ENCODE results near the gene OCSTAMP.

OCSTAMP gene

GRCh38 chr20:46543033-46543432 lies 7.4 kb downstream of the OCSTAMP start:
- Histone ChIP-seq H3K9me3 (ENCODE audit: control insufficient read depth, insufficient read depth, low read depth, low read length) (no peaks in the 10 kb centered on the region), H3K27ac (ENCODE audit: low read depth, low read length) (no peak overlapping the region), H3K36me3 (ENCODE audit: control insufficient read depth, insufficient read depth, low read length) (no peaks in the 10 kb centered on the region), H3K4me3 (ENCODE audit: low read depth, low read length) (no peak overlapping the region), H3K9ac (ENCODE audit: low read length) (no peak overlapping the region), H3K27me3 (ENCODE audit: control insufficient read depth, insufficient read depth, low read length) (no peaks in the 10 kb centered on the region), H3K4me1 (ENCODE audit: control insufficient read depth, insufficient read depth, low read length) (peaks cover 4% of the 10 kb centered on the region; the same call in 1 of the 2 replicates)

DNA sequence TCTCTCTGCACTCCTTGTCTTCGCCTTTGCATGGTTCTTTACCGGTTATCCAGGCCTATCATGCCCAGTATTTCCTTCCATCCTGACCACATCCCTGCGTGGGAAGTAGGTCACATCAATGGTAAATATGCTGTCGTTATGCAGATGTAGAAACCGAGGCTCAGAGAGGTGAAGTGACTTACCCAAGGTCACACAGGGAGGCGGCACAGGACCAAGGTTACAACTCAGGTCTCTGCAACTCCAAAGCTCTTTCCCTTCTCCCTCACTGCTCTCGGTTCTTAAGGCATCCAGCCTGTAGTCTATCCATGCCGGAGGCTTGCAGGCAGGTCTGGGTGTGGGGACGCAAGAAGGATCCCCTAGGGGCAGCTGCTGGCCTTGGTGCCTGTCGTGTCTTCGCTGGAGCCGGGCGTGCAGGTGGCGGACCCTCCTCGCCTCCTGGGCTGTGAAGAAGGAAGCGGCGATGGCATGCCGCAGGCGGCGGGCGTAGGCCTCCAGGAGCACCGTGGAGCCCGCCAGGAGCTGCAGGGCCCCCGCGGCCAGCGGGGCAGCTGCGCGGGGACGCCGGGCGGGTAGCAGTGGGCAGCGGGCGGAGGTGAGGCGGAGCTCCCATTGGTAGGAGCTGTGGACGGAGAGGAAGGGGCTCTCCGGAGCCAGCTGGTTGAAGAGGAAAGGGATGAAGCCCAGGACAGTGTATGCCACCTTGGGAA lies 9.1 kb downstream of the OCSTAMP start:
- no peak overlapping the region for H3K4me3 ChIP-seq (ENCODE audit: low read depth, low read length)
- H3K27me3 ChIP-seq (ENCODE audit: control insufficient read depth, insufficient read depth, low read length) = no peaks in the 10 kb centered on the region
- H3K4me1 ChIP-seq (ENCODE audit: control insufficient read depth, insufficient read depth, low read length) = peaks cover 4% of the 10 kb centered on the region; the same call in 1 of the 2 replicates
- no peaks in the 10 kb centered on the region for H3K36me3 ChIP-seq (ENCODE audit: control insufficient read depth, insufficient read depth, low read length)
- H3K9me3 ChIP-seq (ENCODE audit: control insufficient read depth, insufficient read depth, low read depth, low read length) = no peaks in the 10 kb centered on the region
- H3K9ac ChIP-seq (ENCODE audit: low read length) = no peak overlapping the region
- H3K27ac ChIP-seq (ENCODE audit: low read depth, low read length) = no peak overlapping the region

DNA sequence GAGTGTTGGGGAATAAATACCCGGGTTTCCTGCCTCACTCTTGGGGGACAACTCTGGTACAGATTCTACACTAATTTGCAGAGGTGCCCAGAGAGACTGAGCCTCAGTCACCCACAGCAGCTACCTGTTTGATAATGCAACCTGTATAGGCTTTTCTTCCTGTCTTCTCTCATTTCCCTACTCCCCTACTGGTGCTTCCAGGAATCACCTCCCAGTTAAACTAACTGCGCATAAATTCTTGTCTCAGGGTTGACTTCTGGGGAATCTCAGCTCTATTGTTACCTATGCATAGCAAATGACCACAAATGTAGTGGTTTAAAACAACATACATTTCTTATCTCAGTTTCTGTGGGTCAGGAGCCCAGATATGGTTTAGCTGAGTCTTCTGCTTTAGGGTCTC lies 11.3 kb downstream of the OCSTAMP start:
- Histone ChIP-seq H3K27ac (ENCODE audit: low read depth, low read length) (no peak overlapping the region), H3K4me3 (ENCODE audit: low read depth, low read length) (no peak overlapping the region), H3K4me1 (ENCODE audit: control insufficient read depth, insufficient read depth, low read length) (peaks cover 4% of the 10 kb centered on the region; the same call in 1 of the 2 replicates), H3K36me3 (ENCODE audit: control insufficient read depth, insufficient read depth, low read length) (no peaks in the 10 kb centered on the region), H3K9me3 (ENCODE audit: control insufficient read depth, insufficient read depth, low read depth, low read length) (no peaks in the 10 kb centered on the region), H3K9ac (ENCODE audit: low read length) (no peak overlapping the region), H3K27me3 (ENCODE audit: control insufficient read depth, insufficient read depth, low read length) (no peaks in the 10 kb centered on the region)

DNA sequence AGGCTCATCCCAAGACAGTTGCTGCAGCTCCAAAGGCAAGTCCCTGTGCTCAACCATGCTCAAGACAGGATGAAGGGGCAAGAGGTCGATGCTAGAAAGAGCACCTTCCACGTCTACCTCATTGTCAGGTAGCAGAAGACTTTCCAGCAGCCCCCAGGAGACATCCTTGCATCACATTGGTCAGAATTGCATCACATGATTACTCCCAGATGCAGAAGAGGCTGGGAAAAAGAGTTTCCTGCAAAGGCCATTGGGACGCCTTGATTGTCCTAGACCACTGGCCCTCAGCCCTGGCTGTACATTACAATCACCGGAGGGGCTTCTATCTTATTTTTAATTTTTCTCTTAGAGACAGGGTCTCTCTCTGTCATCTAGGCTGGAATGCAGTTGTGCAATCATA lies 19.8 kb downstream of the OCSTAMP start:
- Histone ChIP-seq H3K9ac (ENCODE audit: low read length) (no peak overlapping the region), H3K27me3 (ENCODE audit: control insufficient read depth, insufficient read depth, low read length) (peaks cover 20% of the 10 kb centered on the region), H3K4me1 (ENCODE audit: control insufficient read depth, insufficient read depth, low read length) (no peaks in the 10 kb centered on the region), H3K9me3 (ENCODE audit: control insufficient read depth, insufficient read depth, low read depth, low read length) (no peaks in the 10 kb centered on the region), H3K36me3 (ENCODE audit: control insufficient read depth, insufficient read depth, low read length) (no peaks in the 10 kb centered on the region), H3K4me3 (ENCODE audit: low read depth, low read length) (no peak overlapping the region), H3K27ac (ENCODE audit: low read depth, low read length) (no peak overlapping the region)

GRCh38 chr20:46523696-46524328 lies 26.6 kb downstream of the OCSTAMP start:
- Histone ChIP-seq H3K27me3 (ENCODE audit: control insufficient read depth, insufficient read depth, low read length) (peaks cover 19% of the 10 kb centered on the region), H3K36me3 (ENCODE audit: control insufficient read depth, insufficient read depth, low read length) (no peaks in the 10 kb centered on the region), H3K9ac (ENCODE audit: low read length) (no peak overlapping the region), H3K4me3 (ENCODE audit: low read depth, low read length) (no peak overlapping the region), H3K9me3 (ENCODE audit: control insufficient read depth, insufficient read depth, low read depth, low read length) (no peaks in the 10 kb centered on the region), H3K4me1 (ENCODE audit: control insufficient read depth, insufficient read depth, low read length) (no peaks in the 10 kb centered on the region), H3K27ac (ENCODE audit: low read depth, low read length) (no peak overlapping the region)

DNA sequence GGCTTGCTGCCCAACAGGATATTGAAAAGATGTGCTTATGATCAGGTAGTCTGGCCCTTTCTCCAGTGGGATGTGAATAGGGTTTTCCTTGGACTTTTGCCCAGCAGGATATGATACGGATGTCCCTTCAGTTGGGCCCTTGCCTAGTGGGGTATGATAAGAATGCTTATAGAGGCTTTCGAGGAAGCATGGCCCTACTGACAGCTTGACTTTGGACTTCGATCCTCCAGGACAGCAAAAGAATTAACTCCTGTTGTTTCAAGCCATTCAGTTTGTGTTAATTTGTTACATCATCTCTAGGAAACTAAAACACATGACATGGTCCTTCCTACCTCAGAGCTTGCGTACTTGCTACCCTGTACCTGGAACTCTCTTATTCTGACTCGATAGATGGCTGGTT lies 27.3 kb downstream of the OCSTAMP start:
- no peaks in the 10 kb centered on the region for H3K36me3 ChIP-seq (ENCODE audit: control insufficient read depth, insufficient read depth, low read length)
- no peak overlapping the region for H3K4me3 ChIP-seq (ENCODE audit: low read depth, low read length)
- no peaks in the 10 kb centered on the region for H3K4me1 ChIP-seq (ENCODE audit: control insufficient read depth, insufficient read depth, low read length)
- H3K27me3 ChIP-seq (ENCODE audit: control insufficient read depth, insufficient read depth, low read length) = peaks cover 13% of the 10 kb centered on the region
- no peak overlapping the region for H3K27ac ChIP-seq (ENCODE audit: low read depth, low read length)
- no peaks in the 10 kb centered on the region for H3K9me3 ChIP-seq (ENCODE audit: control insufficient read depth, insufficient read depth, low read depth, low read length)
- H3K9ac ChIP-seq (ENCODE audit: low read length) = no peak overlapping the region

- Histone ChIP-seq H3K27me3 (ENCODE audit: control insufficient read depth, insufficient read depth, low read length) (peaks cover 11% of the 10 kb centered on the region; the same call in 1 of the 2 replicates), H3K9ac (ENCODE audit: low read length) (no peak overlapping the region), H3K9me3 (ENCODE audit: control insufficient read depth, insufficient read depth, low read depth, low read length) (peaks cover 3% of the 10 kb centered on the region; the same call in 1 of the 2 replicates), H3K4me1 (ENCODE audit: control insufficient read depth, insufficient read depth, low read length) (no peaks in the 10 kb centered on the region), H3K36me3 (ENCODE audit: control insufficient read depth, insufficient read depth, low read length) (no peaks in the 10 kb centered on the region), H3K27ac (ENCODE audit: low read depth, low read length) (no peak overlapping the region), H3K4me3 (ENCODE audit: low read depth, low read length) (no peak overlapping the region)
Measured at GRCh38 chr20:46520976-46521579, 29.4 kb downstream of the OCSTAMP start.

DNA sequence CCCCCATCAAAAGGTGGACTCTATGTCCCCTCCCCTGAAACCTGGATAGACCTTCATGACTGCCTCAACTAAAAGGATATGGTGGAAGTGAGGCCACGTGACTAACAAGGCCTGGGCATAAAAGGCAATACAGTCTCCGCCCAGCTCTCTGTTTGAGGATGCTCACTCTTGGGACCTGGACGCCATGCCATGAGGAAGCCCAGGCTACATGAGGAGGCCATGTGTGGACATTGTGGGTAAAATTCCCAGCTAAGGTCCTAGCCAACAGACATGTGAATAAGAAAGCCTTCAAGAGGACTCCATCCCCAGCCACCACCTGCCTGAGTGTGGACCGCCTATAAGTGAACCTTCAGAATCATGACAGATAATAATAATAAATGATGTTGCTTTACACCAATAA lies 29.9 kb downstream of the OCSTAMP start:
- Histone ChIP-seq H3K27ac (ENCODE audit: low read depth, low read length) (no peak overlapping the region), H3K4me3 (ENCODE audit: low read depth, low read length) (no peak overlapping the region), H3K27me3 (ENCODE audit: control insufficient read depth, insufficient read depth, low read length) (peaks cover 11% of the 10 kb centered on the region; the same call in 1 of the 2 replicates), H3K9me3 (ENCODE audit: control insufficient read depth, insufficient read depth, low read depth, low read length) (peaks cover 3% of the 10 kb centered on the region; the same call in 1 of the 2 replicates), H3K9ac (ENCODE audit: low read length) (no peak overlapping the region), H3K36me3 (ENCODE audit: control insufficient read depth, insufficient read depth, low read length) (no peaks in the 10 kb centered on the region), H3K4me1 (ENCODE audit: control insufficient read depth, insufficient read depth, low read length) (no peaks in the 10 kb centered on the region)

DNA sequence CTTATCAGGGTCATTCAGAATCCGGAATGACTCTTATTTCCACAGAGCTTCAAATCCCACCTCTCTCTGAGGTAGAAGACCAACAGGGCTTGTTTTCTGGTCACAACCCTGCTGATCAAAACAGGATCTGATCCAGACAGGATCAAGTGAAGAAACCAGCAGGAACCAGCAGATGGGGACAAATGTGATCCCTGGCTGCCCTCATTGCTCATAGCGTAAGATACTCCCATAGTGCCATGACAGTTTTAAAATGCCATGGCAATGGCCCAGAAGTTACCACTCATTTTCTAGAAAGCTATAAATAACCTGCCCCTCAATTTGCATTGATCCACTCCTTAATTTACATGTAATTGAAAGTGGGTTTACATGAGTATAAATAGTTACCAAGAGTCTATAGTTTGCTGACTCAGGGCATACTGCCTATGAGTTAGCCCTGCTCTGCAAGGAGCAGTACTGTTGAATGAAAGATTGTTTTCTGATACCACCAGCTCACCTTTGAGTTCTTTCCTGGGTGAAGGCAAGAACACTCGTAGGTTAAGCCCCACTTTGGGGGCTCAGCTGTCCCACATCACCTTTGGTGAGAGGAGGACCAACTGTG lies 30.9 kb downstream of the OCSTAMP start:
- Histone ChIP-seq H3K9ac (ENCODE audit: low read length) (no peak overlapping the region), H3K27me3 (ENCODE audit: control insufficient read depth, insufficient read depth, low read length) (peaks cover 14% of the 10 kb centered on the region; the same call in 1 of the 2 replicates), H3K9me3 (ENCODE audit: control insufficient read depth, insufficient read depth, low read depth, low read length) (peaks cover 3% of the 10 kb centered on the region; the same call in 1 of the 2 replicates), H3K27ac (ENCODE audit: low read depth, low read length) (no peak overlapping the region), H3K4me1 (ENCODE audit: control insufficient read depth, insufficient read depth, low read length) (no peaks in the 10 kb centered on the region), H3K4me3 (ENCODE audit: low read depth, low read length) (no peak overlapping the region), H3K36me3 (ENCODE audit: control insufficient read depth, insufficient read depth, low read length) (no peaks in the 10 kb centered on the region)

DNA sequence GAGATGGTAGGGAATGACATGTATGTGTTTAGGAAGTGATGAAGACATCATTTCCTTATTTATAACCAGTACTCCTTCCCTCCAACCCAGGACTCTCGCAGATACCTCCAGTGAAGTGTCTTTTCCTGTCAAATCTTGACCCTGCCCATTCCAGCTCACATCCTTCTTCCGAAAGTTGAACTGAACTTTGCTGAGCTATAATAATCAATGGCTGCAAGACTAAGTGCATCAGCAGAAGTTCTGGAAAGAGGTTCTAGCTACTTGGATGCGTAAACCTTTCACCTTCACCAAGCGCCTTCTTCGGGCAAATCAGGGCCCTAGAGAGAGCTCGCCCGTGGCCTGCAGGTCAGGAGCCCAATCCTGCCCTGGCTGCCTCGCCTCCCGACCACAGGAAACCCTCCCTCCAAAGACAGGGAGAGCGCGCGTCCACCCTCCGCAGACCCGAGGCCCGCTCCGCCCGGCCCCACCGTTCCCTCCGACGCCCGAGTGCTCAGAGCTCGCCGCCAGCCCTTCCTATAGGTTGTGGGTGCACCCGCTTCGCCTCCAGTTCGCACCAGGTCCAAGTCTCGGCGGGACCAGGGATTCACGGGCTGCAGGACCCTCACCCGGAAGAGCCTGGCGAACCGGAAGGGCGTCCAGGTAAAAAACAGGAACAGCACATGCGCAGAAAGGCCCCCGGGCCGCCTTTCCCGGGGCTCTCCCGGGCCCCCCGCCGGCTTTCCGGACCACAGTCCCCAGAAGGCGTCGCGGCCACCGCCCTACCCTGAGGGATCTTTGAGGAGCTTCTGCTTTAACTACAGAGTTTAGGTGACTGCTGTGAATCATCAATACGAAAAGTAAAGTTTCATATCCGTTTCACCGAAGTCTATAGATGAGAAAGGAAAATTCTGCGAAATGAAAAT lies 37.3 kb downstream of the OCSTAMP start, which contains the start of gene ZNF334:
ZNF334 (minus strand) TSS at position 617 of the 902 bp plus-strand sequence. CDS start 1,457 bp downstream, outside the sequence.
- Histone ChIP-seq H3K4me1 (ENCODE audit: control insufficient read depth, insufficient read depth, low read length) (0 out of 2 replicates have a peak, but pooled peaks cover 4% of the 10 kb centered on the region), H3K9me3 (ENCODE audit: control insufficient read depth, insufficient read depth, low read depth, low read length) (peaks cover 5% of the 10 kb centered on the region), H3K36me3 (ENCODE audit: control insufficient read depth, insufficient read depth, low read length) (peaks cover 23% of the 10 kb centered on the region), H3K27ac (ENCODE audit: low read depth, low read length) (peak within 1 kb of the TSS; percentile 72), H3K9ac (ENCODE audit: low read length) (peak within 1 kb of the TSS; percentile 85), H3K27me3 (ENCODE audit: control insufficient read depth, insufficient read depth, low read length) (peaks cover 14% of the 10 kb centered on the region; the same call in 1 of the 2 replicates), H3K4me3 (ENCODE audit: low read depth, low read length) (peak within 1 kb of the TSS; percentile 87)

Measured in HUES6 (cell line).